ENCODE measurements around the gene ZBTB7B.

Gene ZBTB7B

GRCh38 chr1:155007251-155007828 lies 4.7 kb downstream of the ZBTB7B start:
- DNase-seq (ENCODE audit: low spot score), result no peak
- peak overlapping the region; percentile 59 for H3K4me3 ChIP-seq
- H3K27ac ChIP-seq, result peak overlapping the region; percentile 93 to 98
- TF ChIP-seq CTCF (IDR thresholded peaks at IDR 0.05), result no peak

GRCh38 chr1:155008015-155008941 lies 5.7 kb downstream of the ZBTB7B start:
- H3K27ac ChIP-seq, result peak overlapping the region; percentile 93 to 98
- peak overlapping the region; percentile 59 for H3K4me3 ChIP-seq
- no peak for DNase-seq (ENCODE audit: low spot score)
- no peak for TF ChIP-seq CTCF (IDR thresholded peaks at IDR 0.05)

- Histone ChIP-seq H3K27ac (peak overlapping the region in 1 of 2 donors; percentile 93), H3K4me3 (peak overlapping the region; percentile 59)
- TF ChIP-seq CTCF (IDR thresholded peaks at IDR 0.05), result no peak
- no peak for DNase-seq (ENCODE audit: low spot score)
Observed at GRCh38 chr1:155009221-155009711, 6.7 kb downstream of the ZBTB7B start.

GRCh38 chr1:155009742-155010141 lies 7.1 kb downstream of the ZBTB7B start:
- DNase-seq (ENCODE audit: low spot score), result no peak

GRCh38 chr1:155010211-155010918 lies 7.8 kb downstream of the ZBTB7B start:
- Histone ChIP-seq H3K27ac (peak overlapping the region in 1 of 2 donors; percentile 93), H3K4me3 (peak overlapping the region; percentile 59)
- DNase-seq (ENCODE audit: low spot score), result no peak
- TF ChIP-seq CTCF (IDR thresholded peaks at IDR 0.05), result no peak

More at GRCh38 chr1:155009742-155010141, 7.1 kb downstream of the ZBTB7B start:
- H3K27ac ChIP-seq, result peak overlapping the region in 1 of 2 donors; percentile 93
- no peak for TF ChIP-seq CTCF (IDR thresholded peaks at IDR 0.05)
- H3K4me3 ChIP-seq, result peak overlapping the region; percentile 59

- Histone ChIP-seq H3K27ac (peak overlapping the region; percentile 40 to 93), H3K4me3 (no peak overlapping the region)
- no peak for DNase-seq (ENCODE audit: low spot score)
- no peak for TF ChIP-seq CTCF (IDR thresholded peaks at IDR 0.05)
Observed at GRCh38 chr1:155011004-155011416, 8.4 kb downstream of the ZBTB7B start.

All from coronary artery (tissue), 2 donors.